Natural killer cell (primary cell): ENCODE measurements around the gene TSKS. TPM values are rescaled to one million over a fixed set of nuclear protein-coding genes. Genes with fewer than 3 reads are reported as not detected.

Experiments
- ATAC-seq, 3 donors: fragments of 150-1000 bp in 2 of 3; fragments of 200-7000 bp in 1 of 3; cut with Tn5 transposase; 1 replicate in 1 of 3; 2 replicates in 2 of 3; pipeline ENCODE4 v1.10.0; 2021; ENCODE audit warnings: mild to moderate bottlenecking in 2 of 3, moderate library complexity in 2 of 3
- DNase-seq, 2 donors: peaks; one replicate each; pipeline versions ENCODE4 v3.0.0 to v3.0.0-alpha.2; 2013 to 2021; ENCODE audit warnings: mixed read lengths in 1 of 2
- H3K27ac ChIP-seq: one replicate; pipeline ENCODE4 v1.5.1; 2013; ENCODE audit warnings: mild to moderate bottlenecking, low read length
- H3K27me3 ChIP-seq: one replicate; pipeline ENCODE4 v1.6.1; 2013; ENCODE audit warnings: low read length; ENCODE audit not compliant: control insufficient read depth, insufficient read depth
- H3K36me3 ChIP-seq: one replicate; pipeline ENCODE4 v1.6.1; 2013; ENCODE audit warnings: low read length; ENCODE audit not compliant: control insufficient read depth, insufficient read depth
- H3K4me1 ChIP-seq: one replicate; pipeline ENCODE4 v1.6.1; 2013; ENCODE audit warnings: low read length; ENCODE audit not compliant: control insufficient read depth, insufficient read depth
- H3K4me3 ChIP-seq: one replicate; pipeline ENCODE4 v1.5.1; 2013; ENCODE audit warnings: low read length
- H3K9me3 ChIP-seq: one replicate; pipeline ENCODE4 v1.6.1; 2013; ENCODE audit warnings: low read length; ENCODE audit not compliant: control insufficient read depth, insufficient read depth
- H3K27ac Mint-ChIP-seq, 2 donors: one replicate each; pipeline ENCODE4 v1.8.0; 2022; ENCODE audit warnings: mild to moderate bottlenecking in 2 of 2, mixed read lengths in 2 of 2, moderate library complexity in 1 of 2
- H3K27me3 Mint-ChIP-seq, 2 donors: one replicate each; pipeline ENCODE4 v1.8.0; 2022; ENCODE audit warnings: low read depth in 2 of 2, mixed read lengths in 2 of 2
- H3K36me3 Mint-ChIP-seq: one replicate; pipeline ENCODE4 v1.8.0; 2022; ENCODE audit warnings: mixed read lengths
- H3K4me1 Mint-ChIP-seq, 2 donors: one replicate each; pipeline ENCODE4 v1.8.0; 2022; ENCODE audit warnings: mixed read lengths in 2 of 2
- H3K4me3 Mint-ChIP-seq: one replicate; pipeline ENCODE4 v1.8.0; 2022; ENCODE audit warnings: mild to moderate bottlenecking, moderate library complexity, mixed read lengths
- H3K9me3 Mint-ChIP-seq, 2 donors: one replicate each; pipeline ENCODE4 v1.8.0; 2022; ENCODE audit warnings: mixed read lengths in 2 of 2
- WGBS: methylation state at CpG from one replicate; pipeline ENCODE4 v1.1.7; 2013; ENCODE audit warnings: missing lambda C conversion rate; ENCODE audit not compliant: insufficient coverage; 5-methylcytosine and 5-hydroxymethylcytosine counted together
- intact Hi-C: fragments of 100-400 bp; cut with micrococcal nuclease; formaldehyde crosslinking; loops from one replicate; pipeline ENCODE4 v1.14.2; 2022
- total RNA-seq, 4 donors: library from RNA; stranded (reverse); fragments of 120-200 nt in 1 of 4; gene quantifications; one replicate each; pipeline versions ENCODE4 v1.2.3 to v1.2.4, GENCODE V29; 2013 to 2022
- TF ChIP-seq, protein P1 (sequence below): fragments of 200-600 bp; IDR thresholded peaks from one replicate; pipeline ENCODE4 v1.8.0; 2022; ENCODE audit warnings: antibody characterized with exemption

Gene TSKS
- total RNA-seq, 3 donors from 2014 or later (not counting 1 experiment from before 2014, with no cell fraction given) = 0.35 to 2.4 (median 1.7) TPM

DNA sequence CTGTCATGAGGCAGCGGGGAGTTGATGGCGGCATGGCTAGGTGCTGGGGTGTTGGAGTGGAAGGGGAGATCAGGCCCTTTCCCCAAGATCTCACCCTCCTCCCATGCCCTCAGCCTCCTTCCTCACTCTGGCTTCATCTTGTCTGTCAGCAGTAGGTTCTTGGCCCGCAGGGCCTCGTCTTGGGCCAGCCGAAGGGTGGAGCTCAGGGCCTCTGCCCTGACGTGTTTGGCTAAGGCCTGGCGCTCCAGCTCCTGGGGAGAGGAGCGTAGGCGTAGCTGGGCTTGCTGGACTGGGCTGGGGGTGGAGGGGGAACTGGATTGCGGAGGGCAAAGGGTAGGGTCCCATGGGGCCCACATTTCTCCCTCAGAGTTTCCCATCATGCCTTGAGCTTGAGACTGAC is 23.2 kb downstream of the TSKS start:
- Mint-ChIP-seq H3K9me3 (no peaks in the 10 kb centered on the region), H3K4me3 (no peak overlapping the region), H3K27ac (no peak overlapping the region), H3K4me1 (peaks cover 5 to 7% of the 10 kb centered on the region in 2 donors), H3K36me3 (no peaks in the 10 kb centered on the region), H3K27me3 (no peaks in the 10 kb centered on the region)
- TF ChIP-seq, protein P1, sequence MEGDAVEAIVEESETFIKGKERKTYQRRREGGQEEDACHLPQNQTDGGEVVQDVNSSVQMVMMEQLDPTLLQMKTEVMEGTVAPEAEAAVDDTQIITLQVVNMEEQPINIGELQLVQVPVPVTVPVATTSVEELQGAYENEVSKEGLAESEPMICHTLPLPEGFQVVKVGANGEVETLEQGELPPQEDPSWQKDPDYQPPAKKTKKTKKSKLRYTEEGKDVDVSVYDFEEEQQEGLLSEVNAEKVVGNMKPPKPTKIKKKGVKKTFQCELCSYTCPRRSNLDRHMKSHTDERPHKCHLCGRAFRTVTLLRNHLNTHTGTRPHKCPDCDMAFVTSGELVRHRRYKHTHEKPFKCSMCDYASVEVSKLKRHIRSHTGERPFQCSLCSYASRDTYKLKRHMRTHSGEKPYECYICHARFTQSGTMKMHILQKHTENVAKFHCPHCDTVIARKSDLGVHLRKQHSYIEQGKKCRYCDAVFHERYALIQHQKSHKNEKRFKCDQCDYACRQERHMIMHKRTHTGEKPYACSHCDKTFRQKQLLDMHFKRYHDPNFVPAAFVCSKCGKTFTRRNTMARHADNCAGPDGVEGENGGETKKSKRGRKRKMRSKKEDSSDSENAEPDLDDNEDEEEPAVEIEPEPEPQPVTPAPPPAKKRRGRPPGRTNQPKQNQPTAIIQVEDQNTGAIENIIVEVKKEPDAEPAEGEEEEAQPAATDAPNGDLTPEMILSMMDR = no peak
- Histone ChIP-seq H3K9me3 (no peaks in the 10 kb centered on the region), H3K4me3 (no peak overlapping the region), H3K27me3 (no peaks in the 10 kb centered on the region), H3K4me1 (peaks cover 15% of the 10 kb centered on the region), H3K36me3 (no peaks in the 10 kb centered on the region), H3K27ac (no peak overlapping the region)
- intact Hi-C loops = no loop called here
- DNase-seq = no peak
- no peak for ATAC-seq
- 97% methylated on average over 8 of the region's 10 CpGs for WGBS

DNA sequence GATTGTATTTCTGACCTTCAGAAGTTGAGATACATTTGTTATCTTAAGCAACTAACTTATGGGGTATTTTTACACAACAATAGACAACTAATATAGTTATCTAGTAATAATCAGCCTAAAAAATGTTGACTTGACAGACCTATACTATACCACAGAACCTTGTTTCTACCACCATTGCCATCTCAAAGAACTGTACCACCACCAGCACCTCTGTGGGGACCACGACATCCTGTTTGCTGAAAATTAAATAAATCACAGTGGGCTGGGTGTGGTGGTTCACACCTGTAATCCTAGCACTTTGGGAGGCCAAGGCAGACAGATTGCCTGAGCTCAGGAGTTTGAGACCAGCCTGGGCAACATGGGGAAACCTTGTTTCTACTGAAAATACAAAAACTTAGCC is 24.0 kb downstream of the TSKS start:
- Histone ChIP-seq H3K27me3 (no peaks in the 10 kb centered on the region), H3K9me3 (no peaks in the 10 kb centered on the region), H3K4me3 (no peak overlapping the region), H3K27ac (no peak overlapping the region), H3K4me1 (peaks cover 15% of the 10 kb centered on the region), H3K36me3 (no peaks in the 10 kb centered on the region)
- Mint-ChIP-seq H3K36me3 (no peaks in the 10 kb centered on the region), H3K4me3 (no peak overlapping the region), H3K27me3 (no peaks in the 10 kb centered on the region), H3K4me1 (peaks cover 5 to 7% of the 10 kb centered on the region in 2 donors), H3K9me3 (no peaks in the 10 kb centered on the region), H3K27ac (peak overlapping the region; percentile 16 to 77)
- 30% methylated on average over 1 of the region's 1 CpG for WGBS
- ATAC-seq (peak in 1 of 3 donors; percentile 63), DNase-seq (no peak)
- TF ChIP-seq, protein P1 = no peak
- intact Hi-C loops = no loop called here

DNA sequence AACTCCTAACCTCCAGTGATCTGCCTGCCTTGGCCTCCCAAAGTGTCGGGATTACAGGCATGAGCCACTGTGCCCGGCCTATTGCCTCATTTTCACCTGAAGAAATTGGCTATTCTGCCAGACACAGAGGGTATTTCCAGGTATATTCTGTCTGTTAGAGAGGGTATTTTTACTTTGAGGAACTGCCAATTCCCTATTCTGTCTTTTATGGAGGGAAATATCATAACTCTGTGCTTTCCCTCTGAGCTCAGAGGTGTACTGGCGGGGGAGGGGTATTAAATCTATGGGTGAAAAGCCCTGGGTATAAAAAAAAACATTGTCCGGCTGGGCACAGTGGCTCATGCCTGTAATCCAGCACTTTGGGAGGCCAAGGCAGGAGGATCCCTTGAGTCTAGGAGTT is 24.8 kb downstream of the TSKS start:
- Mint-ChIP-seq H3K9me3 (no peaks in the 10 kb centered on the region), H3K36me3 (no peaks in the 10 kb centered on the region), H3K4me1 (peaks cover 5 to 7% of the 10 kb centered on the region in 2 donors), H3K27ac (no peak overlapping the region), H3K4me3 (no peak overlapping the region), H3K27me3 (no peaks in the 10 kb centered on the region)
- H3K27ac ChIP-seq = no peak overlapping the region
- 84% methylated on average over 4 of the region's 4 CpGs for WGBS
- H3K4me3 ChIP-seq = no peak overlapping the region
- peaks cover 15% of the 10 kb centered on the region for H3K4me1 ChIP-seq
- no peaks in the 10 kb centered on the region for H3K36me3 ChIP-seq
- no peaks in the 10 kb centered on the region for H3K27me3 ChIP-seq
- intact Hi-C loops = no loop called here
- TF ChIP-seq, protein P1 = no peak
- DNase-seq = no peak
- no peak for ATAC-seq
- H3K9me3 ChIP-seq = no peaks in the 10 kb centered on the region

DNA sequence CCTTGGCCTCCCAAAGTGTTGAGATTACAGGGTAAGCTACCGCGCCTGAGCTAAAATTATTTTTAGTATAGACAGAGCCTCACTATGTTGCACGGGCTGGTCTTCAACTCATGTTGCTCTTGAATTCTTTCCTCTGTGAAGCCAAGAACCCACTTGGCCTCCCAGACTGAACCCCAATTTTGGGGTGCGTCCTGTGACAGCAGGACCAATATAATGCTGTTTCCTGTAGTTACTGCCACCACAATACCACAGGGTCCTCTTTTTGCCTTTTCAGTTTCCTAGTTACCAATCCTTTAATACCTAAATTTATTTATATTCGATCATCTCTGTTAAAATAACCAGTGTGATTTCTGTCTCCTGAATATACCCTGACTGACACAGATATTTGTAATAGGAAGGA is 32.9 kb downstream of the TSKS start:
- Mint-ChIP-seq H3K4me1 (no peaks in the 10 kb centered on the region), H3K36me3 (no peaks in the 10 kb centered on the region), H3K4me3 (no peak overlapping the region), H3K27ac (no peak overlapping the region), H3K27me3 (no peaks in the 10 kb centered on the region), H3K9me3 (no peaks in the 10 kb centered on the region)
- H3K9me3 ChIP-seq = no peaks in the 10 kb centered on the region
- WGBS = 12% methylated on average over 4 of the region's 5 CpGs
- H3K4me3 ChIP-seq = no peak overlapping the region
- DNase-seq (no peak), ATAC-seq (no peak)
- H3K4me1 ChIP-seq = no peaks in the 10 kb centered on the region
- no peaks in the 10 kb centered on the region for H3K36me3 ChIP-seq
- H3K27me3 ChIP-seq = no peaks in the 10 kb centered on the region
- intact Hi-C loops = no loop called here
- TF ChIP-seq, protein P1 = no peak
- H3K27ac ChIP-seq = no peak overlapping the region
